HS-27A (cell line): Measurements from ENCODE around the gene LTBP3.

Source experiments
- DNase-seq: peaks from one replicate; pipeline ENCODE4 v3.0.0-alpha.2; 2012; ENCODE audit warnings: low read depth, missing footprints

The LTBP3 gene

DNA sequence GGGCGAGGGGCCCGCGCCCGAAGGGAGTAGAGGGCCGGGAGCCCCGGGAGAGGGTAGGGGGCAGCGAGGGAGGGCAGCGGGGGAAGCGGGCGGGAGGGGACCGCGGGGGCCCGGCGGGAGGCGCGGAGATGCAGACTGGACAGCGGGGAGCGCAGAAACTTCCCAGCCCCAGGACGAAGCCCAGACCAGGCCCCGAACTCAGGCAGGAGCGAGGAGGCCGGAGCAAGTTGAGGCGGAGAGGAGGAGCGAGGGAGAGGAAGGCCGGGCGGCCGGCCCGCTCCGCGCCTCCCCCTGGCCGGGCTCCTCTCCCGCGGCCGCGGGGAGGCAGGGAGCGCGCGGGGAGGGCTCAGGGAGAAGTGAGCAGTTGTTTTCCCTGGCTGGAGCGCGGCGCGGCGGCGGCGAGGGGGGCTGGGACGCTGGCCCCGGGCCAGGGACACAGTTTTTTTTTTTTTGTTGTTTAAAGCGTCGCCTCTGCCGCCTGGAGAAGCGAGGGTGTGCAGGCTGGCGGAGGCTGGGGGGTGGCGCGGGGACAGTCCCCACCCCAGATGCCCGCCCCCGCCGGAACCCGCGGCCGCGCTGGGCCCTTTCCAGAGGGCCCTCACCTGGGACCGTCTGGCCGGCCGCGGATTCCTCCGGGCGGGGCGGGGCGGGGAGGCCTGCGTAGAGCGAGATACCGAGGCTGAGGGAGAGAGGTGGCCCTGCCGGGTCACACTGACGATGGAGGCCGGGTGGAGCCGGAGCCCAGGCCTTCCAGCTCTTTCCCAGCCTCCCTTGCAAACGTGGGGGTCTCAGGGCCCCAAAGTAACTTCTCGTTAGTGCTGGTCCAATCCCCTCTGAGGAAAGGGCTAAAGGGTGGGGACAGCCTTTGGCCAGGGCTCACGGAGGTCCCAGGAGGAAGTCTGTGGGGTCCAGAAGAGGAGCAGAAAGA, at the start of gene LTBP3:
LTBP3 (minus strand) TSS at position 358 of the 928 bp plus-strand sequence. CDS start 400 bp downstream, outside the sequence.
- no peak for DNase-seq

GRCh38 chr11:65606876-65607613, 48.9 kb upstream of the LTBP3 start:
- peak; percentile 65 for DNase-seq

- DNase-seq = no peak
These were observed 46.1 kb upstream of the LTBP3 start for GRCh38 chr11:65604258-65604657.

- no peak for DNase-seq
These were observed 41.7 kb upstream of the LTBP3 start for GRCh38 chr11:65599955-65600246.

DNA sequence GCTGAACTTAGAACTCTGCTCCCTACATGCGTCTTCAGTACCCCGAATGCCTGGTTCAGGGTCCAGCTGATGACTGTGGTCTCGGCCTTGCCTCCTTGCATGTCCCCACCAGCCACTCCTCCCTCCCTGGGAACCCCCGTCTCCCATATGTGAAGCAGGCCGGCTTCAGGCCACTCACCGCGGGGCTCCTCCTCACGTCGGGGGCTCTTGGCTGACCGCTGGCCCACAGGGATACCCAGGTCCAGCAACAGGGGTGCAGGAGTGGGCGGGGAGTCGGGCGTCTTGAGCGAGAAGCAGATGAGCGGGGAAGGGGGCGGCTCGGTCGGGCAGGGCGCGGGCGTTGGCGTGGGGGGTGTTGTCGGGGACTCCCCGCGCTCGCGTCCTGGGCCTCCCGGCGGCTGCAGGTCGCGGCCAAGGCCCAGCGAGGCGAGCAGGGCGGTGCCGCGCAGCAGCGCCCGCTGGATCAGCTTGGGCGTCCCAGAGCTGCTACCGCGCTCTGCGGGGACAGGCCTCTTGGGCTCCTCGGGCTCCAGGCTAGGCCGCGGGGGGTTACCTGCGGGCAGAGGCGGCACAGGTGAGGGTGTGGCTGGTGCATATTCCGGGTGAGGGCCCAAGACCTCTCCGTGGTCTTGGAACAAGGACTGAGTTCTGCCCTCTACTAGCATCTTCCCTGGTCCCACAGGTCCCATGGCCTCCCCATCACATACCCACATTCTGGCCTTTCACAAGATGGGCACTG, 41.2 kb upstream of the LTBP3 start:
- no peak for DNase-seq

DNA sequence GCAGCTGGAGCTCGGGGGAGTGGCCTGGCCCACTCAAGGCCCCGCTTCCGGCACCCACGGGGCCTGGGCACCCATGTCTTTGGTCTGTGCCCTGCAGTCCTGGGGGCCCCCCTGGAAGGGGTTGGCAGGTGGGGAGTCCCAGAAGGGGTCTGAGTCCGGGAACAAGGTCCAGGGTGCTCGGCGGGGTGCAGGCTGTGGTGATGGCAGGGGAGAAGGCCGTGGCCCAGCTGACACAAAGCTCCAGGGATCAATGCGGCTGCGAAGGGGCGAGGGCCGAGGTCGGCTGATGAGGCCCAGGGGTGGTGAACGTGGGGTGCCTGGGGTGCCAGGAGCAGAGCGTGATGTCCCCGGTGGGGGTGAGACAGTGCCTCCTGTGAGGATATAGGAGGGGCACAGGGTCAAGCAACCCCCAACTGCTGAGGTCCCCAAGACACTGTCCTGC, 40.1 kb upstream of the LTBP3 start:
- DNase-seq = no peak

DNA sequence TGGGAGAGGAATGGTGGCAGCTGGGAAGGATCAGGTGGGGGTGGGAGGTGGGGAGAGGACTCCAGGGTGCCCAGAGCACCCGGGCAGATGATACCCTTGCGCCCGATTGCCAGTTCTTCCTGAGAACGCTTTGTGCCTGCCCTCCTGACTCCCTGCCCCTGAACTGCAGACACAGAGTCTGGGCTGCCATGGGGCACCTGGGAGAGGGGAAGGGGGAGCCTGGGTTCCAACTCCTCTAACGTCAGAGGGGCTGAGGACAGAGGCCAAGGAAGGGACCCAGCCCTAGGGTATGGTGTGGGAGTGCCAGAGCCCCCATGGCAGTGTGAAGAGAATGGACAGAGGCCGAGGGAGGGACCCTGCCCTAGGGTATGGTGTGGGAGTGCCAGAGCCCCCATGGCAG, 38.4 kb upstream of the LTBP3 start:
- no peak for DNase-seq

DNA sequence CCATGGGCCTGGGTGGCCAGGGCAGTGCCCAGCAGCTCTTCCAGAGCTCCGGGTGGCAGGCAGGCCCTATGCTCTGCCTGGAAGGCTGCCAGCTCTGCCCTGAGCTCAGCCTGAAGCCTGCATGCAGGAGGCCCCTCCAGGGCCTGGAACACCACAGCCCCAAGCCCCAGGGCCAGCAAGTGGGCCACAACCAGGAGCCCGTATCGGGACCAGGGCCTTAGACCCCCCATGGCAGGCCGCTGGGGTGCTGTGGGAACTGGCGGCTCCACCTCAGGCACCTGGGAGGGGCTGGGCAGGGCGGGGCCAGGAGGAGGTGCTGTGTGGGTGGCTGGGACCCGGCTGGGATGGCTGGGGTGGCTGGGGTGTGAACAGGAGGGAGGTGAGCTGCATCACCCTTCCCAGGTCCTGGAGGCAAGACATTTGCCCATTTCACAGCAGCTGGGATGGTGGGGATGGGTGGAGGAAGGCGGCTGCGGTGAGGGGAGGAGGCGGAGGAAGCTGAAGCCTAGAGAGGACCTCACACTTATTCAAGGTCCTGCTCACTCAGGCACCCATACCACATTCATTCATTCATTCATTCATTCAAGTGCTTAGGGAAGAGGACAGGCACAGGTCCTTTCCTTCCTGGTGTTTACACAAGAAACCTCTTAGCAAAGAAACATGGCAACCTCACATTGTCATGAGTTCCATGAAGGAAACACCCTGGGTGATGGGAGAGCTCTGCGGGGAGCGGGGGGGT, 37.6 kb upstream of the LTBP3 start, which contains the start of gene KCNK7:
KCNK7 (minus strand) TSS at position 258 of the 739 bp plus-strand sequence; CDS start at position 230, 28 bp downstream.
- no peak for DNase-seq

DNA sequence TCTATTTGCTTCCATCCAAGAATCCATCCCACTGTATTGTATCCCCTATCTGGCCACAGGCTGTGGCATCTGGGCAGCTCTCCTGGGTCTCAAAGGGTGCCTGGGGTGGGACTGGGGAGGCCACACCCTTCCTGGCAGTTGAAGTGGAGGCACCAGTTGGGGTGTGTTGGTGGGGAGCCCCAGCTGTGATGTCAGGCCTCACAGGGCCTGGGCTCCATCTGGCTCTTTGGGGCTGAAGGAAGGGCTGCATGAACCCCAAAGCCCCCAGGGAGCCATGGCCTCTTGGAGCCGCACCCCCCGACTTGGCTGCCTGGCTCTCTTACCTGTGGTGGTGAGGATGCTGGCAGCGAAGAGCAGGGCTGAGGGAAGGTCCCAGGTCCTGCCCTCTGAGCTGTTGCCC, 37.0 kb upstream of the LTBP3 start:
- no peak for DNase-seq

GRCh38 chr11:65593518-65594414, 35.6 kb upstream of the LTBP3 start:
- no peak for DNase-seq

DNA sequence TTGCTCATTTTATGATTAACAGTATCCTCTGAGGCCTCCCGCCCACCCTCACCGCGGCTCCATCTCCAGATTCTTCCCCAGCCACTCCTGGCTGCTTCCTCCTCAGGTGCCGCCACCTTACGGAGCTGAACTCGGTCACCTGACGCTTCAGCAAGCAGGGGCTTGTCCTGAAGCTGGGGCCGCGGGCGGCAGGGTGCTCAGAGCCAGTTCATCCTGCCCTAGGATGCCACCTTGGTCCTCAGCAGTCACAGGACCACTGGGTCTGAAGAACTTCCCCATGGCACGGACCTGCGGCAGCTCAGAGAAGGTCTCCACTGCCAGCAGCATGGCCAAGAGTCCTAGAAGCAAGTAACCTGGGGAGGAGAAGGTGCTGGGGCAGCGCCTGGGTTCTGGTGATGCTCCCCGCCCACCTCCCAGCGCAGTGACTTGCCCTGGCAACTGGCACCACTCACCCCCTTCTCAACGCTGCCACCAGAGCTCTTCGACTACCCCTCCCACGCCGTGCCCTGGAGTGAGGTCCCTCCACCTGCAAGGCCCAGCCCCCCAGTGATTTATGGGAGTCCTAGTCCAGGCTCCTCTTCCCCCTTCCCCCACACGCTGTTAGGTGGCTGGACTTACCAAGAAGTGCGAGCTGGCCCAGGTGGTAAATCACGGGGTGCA, 34.8 kb upstream of the LTBP3 start:
- no peak for DNase-seq

DNA sequence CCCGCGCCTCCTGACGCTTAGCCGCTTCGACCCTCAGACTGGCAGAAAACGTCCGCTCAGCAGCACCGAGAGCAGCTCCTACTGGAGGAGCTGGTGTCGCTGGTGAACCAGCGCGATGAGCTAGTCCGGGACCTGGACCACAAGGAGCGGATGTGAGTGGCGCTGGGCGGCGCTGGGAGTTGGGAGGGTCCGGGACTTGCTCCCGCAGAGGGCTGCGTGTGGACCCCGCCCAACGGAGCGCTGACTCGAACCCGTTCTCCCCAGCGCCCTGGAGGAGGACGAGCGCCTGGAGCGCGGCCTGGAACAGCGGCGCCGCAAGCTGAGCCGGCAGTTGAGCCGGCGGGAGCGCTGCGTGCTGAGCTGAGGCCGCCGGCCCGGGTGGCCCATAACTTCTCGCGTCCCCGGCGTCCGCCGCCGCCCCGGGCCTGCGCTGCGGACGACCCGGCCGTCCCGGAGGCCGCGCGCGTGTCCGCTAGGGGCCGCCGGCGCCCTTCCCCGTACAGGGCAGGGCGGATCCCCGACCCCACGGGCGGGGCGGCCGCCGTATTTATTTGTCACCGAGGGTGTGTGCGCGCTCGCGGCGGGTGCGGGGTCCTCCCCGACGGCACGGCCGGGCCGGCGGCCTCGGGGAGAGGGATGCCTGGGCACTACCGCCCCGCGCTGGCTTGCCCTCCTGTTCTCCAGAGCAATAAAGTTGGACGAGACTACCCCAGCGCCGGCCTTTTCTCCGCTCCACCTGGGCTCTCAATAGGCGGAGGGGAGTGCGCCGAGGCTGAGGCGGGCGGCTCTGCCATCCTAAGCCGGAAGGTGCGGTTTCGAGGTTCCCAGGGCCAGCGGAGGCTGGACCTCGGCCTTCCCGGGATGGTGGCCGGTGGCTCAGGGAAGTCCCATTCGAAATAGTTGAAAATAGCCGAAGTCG, 34.0 kb upstream of the LTBP3 start:
- DNase-seq = no peak

GRCh38 chr11:65590240-65590738, 32.1 kb upstream of the LTBP3 start:
- no peak for DNase-seq

GRCh38 chr11:65589444-65590239, 31.5 kb upstream of the LTBP3 start:
- DNase-seq = no peak

GRCh38 chr11:65588199-65589054, 30.3 kb upstream of the LTBP3 start:
- DNase-seq = no peak

DNA sequence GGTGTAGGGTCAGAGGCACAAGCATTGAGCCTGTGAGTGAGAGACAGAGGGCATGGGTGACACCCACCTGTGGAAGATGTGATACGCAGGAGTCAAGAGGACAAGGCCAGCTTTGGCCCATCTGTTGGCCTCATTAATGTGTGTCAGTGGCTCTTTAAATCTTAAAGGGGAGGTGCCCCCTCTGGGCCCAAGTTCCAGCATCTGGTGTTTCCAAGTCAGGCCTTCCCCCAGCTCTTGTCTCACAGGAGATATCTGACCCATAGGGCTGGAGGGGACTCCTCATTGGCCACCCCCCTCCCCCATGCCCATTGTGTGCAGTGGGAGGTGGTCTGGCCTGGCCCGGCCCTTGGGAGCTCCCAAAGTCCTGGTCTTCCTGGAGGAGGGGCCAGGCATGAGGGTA, 28.5 kb upstream of the LTBP3 start:
- DNase-seq = no peak

DNA sequence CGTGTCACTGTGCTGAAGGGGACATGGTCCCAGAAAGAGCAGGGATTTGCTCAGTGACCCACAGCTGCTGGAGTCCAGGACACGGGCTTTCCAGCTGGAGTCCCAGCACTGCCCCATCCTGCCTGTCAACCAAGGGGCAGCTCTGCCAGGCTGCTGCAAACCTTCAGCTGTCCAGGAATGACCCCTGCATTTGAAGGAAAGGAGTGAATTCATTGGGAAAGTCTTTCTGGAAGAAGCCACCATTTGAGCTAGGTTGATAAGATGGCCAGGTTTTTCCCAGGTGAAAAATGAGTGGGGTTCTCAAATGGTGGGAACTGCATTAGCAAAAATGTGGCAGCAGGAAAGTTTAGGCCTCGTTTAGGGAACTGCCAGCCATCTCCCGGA, 28.1 kb upstream of the LTBP3 start:
- no peak for DNase-seq
